Keratinocyte (primary cell): ENCODE results near the gene GALNS. TPM values are rescaled to one million over a fixed set of nuclear protein-coding genes. Genes with fewer than 3 reads are reported as not detected.
"Not testable (repeated sequence)": the region's sequence is repeated elsewhere in the genome, so short reads cannot be mapped to it uniquely, and the experiment has no call there.

Source experiments
- DNase-seq: peaks from one replicate; pipeline ENCODE4 v3.0.0-alpha.2; 2011; ENCODE audit warnings: low read depth, missing footprints, low spot score
- FAIRE-seq: peaks from 2 replicates; lab custom pipeline; 2011; peaks lifted over from hg19 to GRCh38; lab: Jason Lieb, UNC
- H2AFZ ChIP-seq: 2 replicates; pipeline ENCODE4 v1.6.0; 2012; ENCODE audit warnings: low read length, control low read depth, inconsistent platforms; ENCODE audit not compliant: control insufficient read depth
- H3K27ac ChIP-seq: 2 replicates; pipeline ENCODE4 v1.5.1; 2011; ENCODE audit warnings: low read length; ENCODE audit not compliant: control insufficient read depth, insufficient read depth
- H3K27me3 ChIP-seq: 3 replicates; pipeline ENCODE4 v1.6.0; 2011; ENCODE audit warnings: low read length; ENCODE audit not compliant: control insufficient read depth, insufficient read depth; ENCODE audit errors: extremely low read depth
- H3K36me3 ChIP-seq, 2 experiments: 2 replicates in 1 of 2; 3 replicates in 1 of 2; pipeline ENCODE4 v1.5.1; 2011; ENCODE audit warnings: low read length in 2 of 2, mild to moderate bottlenecking in 1 of 2; ENCODE audit not compliant: control insufficient read depth in 2 of 2, insufficient read depth in 2 of 2; ENCODE audit errors: extremely low read depth in 1 of 2
- H3K4me1 ChIP-seq: 3 replicates; pipeline ENCODE4 v1.5.1; 2011; ENCODE audit warnings: low read length; ENCODE audit not compliant: control insufficient read depth, insufficient read depth; ENCODE audit errors: extremely low read depth
- H3K4me2 ChIP-seq: 3 replicates; pipeline ENCODE4 v1.6.0; 2011; ENCODE audit warnings: low read depth, low read length; ENCODE audit not compliant: control insufficient read depth, insufficient read depth; ENCODE audit errors: extremely low read depth
- H3K4me3 ChIP-seq, 3 experiments: fragments of 200-600 bp in 1 of 3; sonication (generic) in 1 of 3; 2 replicates in 2 of 3; 3 replicates in 1 of 3; pipeline ENCODE4 v1.5.1; 2011 to 2016; ENCODE audit warnings: low read length in 3 of 3, mild to moderate bottlenecking in 3 of 3, control low read depth in 2 of 3, inconsistent platforms in 1 of 3, low read depth in 1 of 3, mixed read lengths in 1 of 3, mixed run types in 1 of 3, moderate library complexity in 1 of 3; ENCODE audit not compliant: control insufficient read depth in 2 of 3, insufficient read depth in 2 of 3; ENCODE audit errors: extremely low read depth in 1 of 3
- H3K79me2 ChIP-seq: 2 replicates; pipeline ENCODE4 v1.6.0; 2012; ENCODE audit warnings: low read length; ENCODE audit not compliant: control insufficient read depth, insufficient read depth
- H3K9ac ChIP-seq: 3 replicates; pipeline ENCODE4 v1.6.0; 2011; ENCODE audit warnings: low read length; ENCODE audit not compliant: control insufficient read depth, insufficient read depth; ENCODE audit errors: extremely low read depth
- H3K9me1 ChIP-seq: 3 replicates; pipeline ENCODE4 v1.6.0; 2011; ENCODE audit warnings: low read length; ENCODE audit not compliant: control insufficient read depth, insufficient read depth; ENCODE audit errors: extremely low read depth
- H3K9me3 ChIP-seq: 2 replicates; pipeline ENCODE4 v1.5.1; 2012; ENCODE audit warnings: low read depth, low read length; ENCODE audit not compliant: control insufficient read depth
- H4K20me1 ChIP-seq: 3 replicates; pipeline ENCODE4 v1.6.0; 2011; ENCODE audit warnings: low read length; ENCODE audit not compliant: control insufficient read depth, insufficient read depth; ENCODE audit errors: extremely low read depth
- EZH2 ChIP-seq: IDR thresholded peaks from one replicate; pipeline ENCODE4 v1.6.1; 2012; ENCODE audit warnings: inconsistent platforms, mild to moderate bottlenecking, low read length, moderate library complexity
- dilution Hi-C: fragments of 300-500 bp; cut with MboI; formaldehyde crosslinking; loops from one replicate; pipeline ENCODE4 v1.7.0; 2020; ENCODE audit warnings: low sequenced_read_pairs; ENCODE audit not compliant: extremely low pct_ligation_motif_present
- polyA plus RNA-seq, 5 experiments: library from polyadenylated mRNA; depleted of rRNA in 3 of 5; stranded (reverse) in 3 of 5; stranded (forward) in 1 of 5; unstranded in 1 of 5; fragments of >200 nt; gene quantifications; 1 replicate in 1 of 5; 2 replicates in 3 of 5; 3 replicates in 1 of 5; pipeline versions ENCODE4 v1.2.1 to v1.2.3, GENCODE V29; 2011 to 2012; ENCODE audit warnings: missing spikeins in 2 of 5, low read depth in 1 of 5, low replicate concordance in 1 of 5
- TF ChIP-seq, protein P1 (sequence below), 3 experiments: IDR thresholded peaks in 1 of 3; conservative IDR thresholded peaks in 1 of 3; optimal IDR thresholded peaks in 1 of 3; 2 replicates in 2 of 3; 3 replicates in 1 of 3; pipeline versions ENCODE3 to v1.5.1; 2011; ENCODE audit warnings: low read length in 3 of 3, mild to moderate bottlenecking in 3 of 3, moderate library complexity in 2 of 3, control low read depth in 1 of 3, inconsistent platforms in 1 of 3; ENCODE audit not compliant: insufficient read depth in 2 of 3; ENCODE audit errors: extremely low read depth in 1 of 3

GALNS gene
- polyA plus RNA-seq, 1 donor (not counting 4 experiments of a cell fraction or from before 2014, with no cell fraction given), result 8.3 TPM

DNA sequence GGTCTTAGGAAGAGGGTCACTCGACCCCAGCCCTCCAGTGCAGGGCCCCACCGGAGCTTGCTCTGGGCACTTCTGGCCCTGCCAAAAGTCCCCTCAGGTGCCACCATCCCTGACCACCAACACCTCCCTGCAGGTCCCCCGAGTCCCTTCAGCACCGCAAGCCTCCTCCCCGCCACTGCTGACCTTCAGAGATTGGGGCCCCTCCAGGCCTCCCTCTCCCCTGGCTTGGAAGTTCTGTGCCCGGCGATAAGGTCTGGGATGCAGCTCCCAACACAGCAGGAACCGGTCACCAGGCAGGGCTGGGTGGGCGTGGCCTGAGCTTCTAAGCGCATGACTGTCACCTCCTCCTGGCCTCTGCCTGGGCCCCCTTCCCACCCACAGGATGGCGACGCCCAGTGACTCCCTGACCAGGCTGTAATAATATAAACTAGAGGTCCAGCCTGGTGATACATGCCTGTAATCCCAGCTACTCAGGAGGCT lies 82.9 kb downstream of the GALNS start:
- dilution Hi-C loops, result loop anchor here (25.0 kb wide), 1 partner anchor 112 kb away; the partner anchor contains the start of genes CYBA and MVD

DNA sequence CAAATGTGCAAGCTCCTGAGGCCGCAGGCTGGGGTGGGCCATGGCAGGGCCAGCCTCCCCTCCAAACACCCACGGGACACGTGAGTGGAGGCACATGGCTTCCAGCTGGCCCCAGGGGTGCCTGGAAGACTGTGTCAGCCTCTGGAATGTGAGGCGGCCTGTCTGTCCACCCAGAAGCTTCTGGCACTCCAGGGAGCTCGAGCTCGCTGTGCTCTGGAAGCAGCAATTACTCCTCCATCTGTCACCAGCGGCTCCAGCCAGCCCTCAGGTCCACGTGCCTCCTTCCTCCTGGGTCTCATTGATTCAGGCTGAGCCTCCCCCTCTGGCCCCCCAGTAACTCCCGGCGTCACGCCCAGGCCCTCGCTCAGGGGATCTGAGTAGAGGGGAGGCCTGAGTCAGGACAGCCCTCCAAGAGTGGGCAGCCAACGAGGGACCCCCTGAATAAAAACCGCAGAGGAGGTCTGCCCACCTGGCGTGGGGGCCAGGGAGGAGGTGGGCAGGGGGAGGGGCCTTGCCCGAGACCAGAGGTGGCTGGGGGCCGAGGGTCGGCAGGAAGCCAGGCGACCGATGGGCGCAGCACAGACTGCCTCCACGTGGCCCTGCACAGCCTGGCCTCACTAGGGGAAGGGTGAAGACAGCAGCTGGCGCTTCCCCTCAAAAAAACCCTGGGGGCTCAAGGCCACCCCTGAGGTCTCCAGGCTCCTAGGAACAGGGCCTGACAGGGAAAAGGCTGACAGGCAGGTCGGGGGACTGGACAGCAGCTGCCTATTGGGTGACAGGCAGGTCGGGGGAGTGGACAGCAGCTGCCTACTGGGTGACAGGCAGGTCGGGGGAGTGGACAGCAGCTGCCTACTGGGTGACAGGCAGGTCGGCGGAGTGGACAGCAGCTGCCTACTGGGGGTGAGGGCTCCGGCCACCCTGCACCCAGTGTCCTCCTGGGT lies 83.6 kb downstream of the GALNS start:
- Histone ChIP-seq H3K27me3 (no peaks in the 10 kb centered on the region), H2AFZ (no peak overlapping the region), H3K9me3 (no peaks in the 10 kb centered on the region), H3K9me1 (peaks cover 6% of the 10 kb centered on the region), H3K4me2 (no peak overlapping the region), H3K4me1 (peaks cover 25% of the 10 kb centered on the region), H3K36me3 (peaks cover 11 to 12% of the 10 kb centered on the region in 2 experiments), H4K20me1 (peaks cover 50% of the 10 kb centered on the region), H3K27ac (no peak overlapping the region), H3K9ac (no peak overlapping the region), H3K79me2 (peaks cover 97% of the 10 kb centered on the region), H3K4me3 (no peak overlapping the region)
- no peak for TF ChIP-seq EZH2
- TF ChIP-seq, protein P1, sequence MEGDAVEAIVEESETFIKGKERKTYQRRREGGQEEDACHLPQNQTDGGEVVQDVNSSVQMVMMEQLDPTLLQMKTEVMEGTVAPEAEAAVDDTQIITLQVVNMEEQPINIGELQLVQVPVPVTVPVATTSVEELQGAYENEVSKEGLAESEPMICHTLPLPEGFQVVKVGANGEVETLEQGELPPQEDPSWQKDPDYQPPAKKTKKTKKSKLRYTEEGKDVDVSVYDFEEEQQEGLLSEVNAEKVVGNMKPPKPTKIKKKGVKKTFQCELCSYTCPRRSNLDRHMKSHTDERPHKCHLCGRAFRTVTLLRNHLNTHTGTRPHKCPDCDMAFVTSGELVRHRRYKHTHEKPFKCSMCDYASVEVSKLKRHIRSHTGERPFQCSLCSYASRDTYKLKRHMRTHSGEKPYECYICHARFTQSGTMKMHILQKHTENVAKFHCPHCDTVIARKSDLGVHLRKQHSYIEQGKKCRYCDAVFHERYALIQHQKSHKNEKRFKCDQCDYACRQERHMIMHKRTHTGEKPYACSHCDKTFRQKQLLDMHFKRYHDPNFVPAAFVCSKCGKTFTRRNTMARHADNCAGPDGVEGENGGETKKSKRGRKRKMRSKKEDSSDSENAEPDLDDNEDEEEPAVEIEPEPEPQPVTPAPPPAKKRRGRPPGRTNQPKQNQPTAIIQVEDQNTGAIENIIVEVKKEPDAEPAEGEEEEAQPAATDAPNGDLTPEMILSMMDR (optimal IDR thresholded peaks at IDR 0.05 in 1 of 3, IDR thresholded peaks at IDR 0.05 in 1 of 3, conservative IDR thresholded peaks at IDR 0.05 in 1 of 3; ENCODE audit: extremely low read depth in 1 of 3, insufficient read depth in 2 of 3, low read length in 3 of 3), result no peak
- dilution Hi-C loops, result loop anchor here (25.0 kb wide), 1 partner anchor 111 kb away; the partner anchor contains the start of genes CYBA and MVD
- FAIRE-seq, result no peak
- DNase-seq, result no peak

More for the DNA sequence above, 82.9 kb downstream of the GALNS start:
- peaks cover 6% of the 10 kb centered on the region for H3K9me1 ChIP-seq
- no peak overlapping the region for H3K27ac ChIP-seq
- no peak overlapping the region for H3K4me3 ChIP-seq
- H3K27me3 ChIP-seq, result no peaks in the 10 kb centered on the region
- no peak for DNase-seq
- no peak for FAIRE-seq
- H3K79me2 ChIP-seq, result peaks cover 97% of the 10 kb centered on the region
- no peak overlapping the region for H3K9ac ChIP-seq
- peaks cover 25% of the 10 kb centered on the region for H3K4me1 ChIP-seq
- H3K36me3 ChIP-seq, result peaks cover 16 to 18% of the 10 kb centered on the region in 2 experiments
- H3K9me3 ChIP-seq, result no peaks in the 10 kb centered on the region
- TF ChIP-seq EZH2, result no peak
- TF ChIP-seq, protein P1 (optimal IDR thresholded peaks at IDR 0.05 in 1 of 3, IDR thresholded peaks at IDR 0.05 in 1 of 3, conservative IDR thresholded peaks at IDR 0.05 in 1 of 3; ENCODE audit: extremely low read depth in 1 of 3, insufficient read depth in 2 of 3, low read length in 3 of 3), result no peak
- H4K20me1 ChIP-seq, result peaks cover 51% of the 10 kb centered on the region
- no peak overlapping the region for H2AFZ ChIP-seq
- H3K4me2 ChIP-seq, result no peak overlapping the region

DNA sequence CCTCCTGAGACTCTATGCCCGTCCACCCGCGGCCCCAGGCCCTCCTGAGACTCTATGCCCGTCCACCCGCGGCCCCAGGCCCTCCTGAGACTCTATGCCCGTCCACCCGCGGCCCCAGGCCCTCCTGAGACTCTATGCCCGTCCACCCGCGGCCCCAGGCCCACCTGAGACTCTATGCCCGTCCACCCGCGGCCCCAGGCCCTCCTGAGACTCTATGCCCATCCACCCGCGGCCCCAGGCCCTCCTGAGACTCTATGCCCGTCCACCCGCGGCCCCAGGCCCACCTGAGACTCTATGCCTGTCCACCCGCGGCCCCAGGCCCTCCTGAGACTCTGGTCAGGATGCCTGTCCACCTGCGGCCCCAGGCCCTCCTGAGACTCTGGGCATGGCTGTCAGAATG lies 85.0 kb downstream of the GALNS start:
- not testable (repeated sequence) for H3K9ac ChIP-seq, H3K27ac ChIP-seq, H3K4me3 ChIP-seq, FAIRE-seq, H3K4me2 ChIP-seq, H3K9me1 ChIP-seq, H3K9me3 ChIP-seq, DNase-seq, H3K27me3 ChIP-seq, H2AFZ ChIP-seq
- dilution Hi-C loops, result loop anchor here (25.0 kb wide), 1 partner anchor 109 kb away; the partner anchor contains the start of genes CYBA and MVD
- H4K20me1 ChIP-seq, result peaks cover 53% of the 10 kb centered on the region
- H3K36me3 ChIP-seq, result peaks cover 9 to 15% of the 10 kb centered on the region in 2 experiments
- peaks cover 97% of the 10 kb centered on the region for H3K79me2 ChIP-seq
- H3K4me1 ChIP-seq, result peaks cover 25% of the 10 kb centered on the region
